GM10248 (cell line): ENCODE results near the gene RYR3.

ENCODE experiments used
- CTCF ChIA-PET: fragments of 300-600 bp; sonication (Branson Sonifier 250); formaldehyde crosslinking; extraction: SDS; loops from one replicate; lab custom pipeline; 2021; ENCODE audit warnings: antibody characterized with exemption; lab: Yijun Ruan, JAX
- POLR2A ChIA-PET: fragments of 350-650 bp; sonication (Branson Sonifier 250); formaldehyde crosslinking; extraction: SDS; loops from one replicate; lab custom pipeline; 2020; ENCODE audit warnings: antibody characterized with exemption; lab: Yijun Ruan, JAX
- DNase-seq: peaks from one replicate; pipeline ENCODE4 v3.0.0; 2012; ENCODE audit errors: extremely low spot score
- CTCF ChIP-seq: IDR thresholded peaks from 2 replicates; pipeline ENCODE4 v1.5.1; 2012; ENCODE audit warnings: mild to moderate bottlenecking, low read depth; ENCODE audit errors: extremely low read depth, missing control alignments, control extremely low read depth

Gene RYR3

GRCh38 chr15:33395321-33395720, 84.6 kb downstream of the RYR3 start:
- DNase-seq, result no peak
- ChIA-PET POLR2A (interaction anchor here (0.6 kb wide), 1 partner anchor 43 kb away, joined by 3 read pairs; no protein-coding TSS in a partner anchor), CTCF (no interaction called here)
- no peak for TF ChIP-seq CTCF

- no peak for TF ChIP-seq CTCF
- ChIA-PET POLR2A (interaction anchor here (0.6 kb wide), 1 partner anchor 43 kb away, joined by 3 read pairs; no protein-coding TSS in a partner anchor), CTCF (no interaction called here)
- DNase-seq, result no peak
Measured at GRCh38 chr15:33395846-33396245, 85.1 kb downstream of the RYR3 start.

- ChIA-PET CTCF (interaction anchor here (1.6 kb wide), 1 partner anchor 10 kb away, joined by 5 read pairs; no protein-coding TSS in a partner anchor), POLR2A (no interaction called here)
- DNase-seq, result no peak
- TF ChIP-seq CTCF, result no peak
Measured at GRCh38 chr15:33396475-33396874, 85.7 kb downstream of the RYR3 start.

- POLR2A ChIA-PET, result no interaction called here
- no peak for TF ChIP-seq CTCF
- DNase-seq, result no peak
- CTCF ChIA-PET, result no interaction called here
Measured at GRCh38 chr15:33398555-33398954, 87.8 kb downstream of the RYR3 start.

GRCh38 chr15:33400941-33401340, 90.2 kb downstream of the RYR3 start:
- DNase-seq, result no peak
- no peak for TF ChIP-seq CTCF
- ChIA-PET POLR2A (no interaction called here), CTCF (interaction anchor here (0.9 to 2.7 kb wide), 2 partner anchors 15 to 186 kb away, joined by 3 to 7 read pairs; no protein-coding TSS in a partner anchor)

GRCh38 chr15:33402600-33402999, 91.8 kb downstream of the RYR3 start:
- ChIA-PET POLR2A (no interaction called here), CTCF (no interaction called here)
- TF ChIP-seq CTCF, result no peak
- DNase-seq, result no peak
